SH-SY5Y (cell line): ENCODE measurements around the gene TMEM101.

ENCODE experiments used
- GATA2 ChIP-seq: IDR thresholded peaks from 2 replicates; pipeline ENCODE4 v1.6.1; 2011; ENCODE audit warnings: mild to moderate bottlenecking, low read depth, low read length
- GATA3 ChIP-seq: IDR thresholded peaks from 2 replicates; pipeline ENCODE4 v1.6.1; 2011; ENCODE audit warnings: low read depth, mild to moderate bottlenecking, low read length, moderate library complexity

DNA sequence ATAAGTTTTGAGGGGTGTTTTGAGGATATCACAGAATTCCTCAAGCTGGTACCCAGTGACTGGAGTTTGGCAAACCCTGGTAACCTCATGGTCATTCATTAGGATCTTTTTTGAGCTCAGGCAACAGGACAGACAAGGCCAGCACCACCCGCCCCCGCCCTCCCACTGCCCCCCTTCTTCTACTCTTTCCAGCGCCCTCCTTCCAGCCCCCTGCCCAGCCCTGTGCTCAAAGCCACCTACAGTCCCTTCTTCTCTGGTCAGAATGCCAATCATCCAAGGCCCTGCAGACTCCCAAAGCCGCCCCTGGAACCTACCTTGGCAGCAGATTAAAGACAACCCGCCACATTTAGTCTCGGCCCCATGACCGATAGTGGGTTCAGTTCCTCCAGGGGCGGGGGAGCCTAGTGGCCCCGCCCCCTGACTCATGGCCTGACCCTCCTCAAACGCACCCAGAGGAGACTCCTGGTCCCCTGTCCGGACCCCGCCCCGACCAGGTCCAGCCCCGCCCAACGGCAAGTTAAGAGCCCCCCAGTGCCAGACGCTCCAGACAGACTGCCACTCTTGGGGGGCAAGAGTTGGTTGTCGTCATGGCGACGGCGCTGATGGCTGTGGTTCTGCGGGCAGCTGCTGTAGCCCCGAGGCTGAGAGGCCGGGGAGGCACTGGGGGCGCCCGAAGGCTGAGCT, 10.5 kb downstream of the TMEM101 start, which contains the start of gene NAGS:
- no peak for TF ChIP-seq GATA2
- TF ChIP-seq GATA3, result no peak
